Thyroid gland (tissue), 4 donors: ENCODE results near the gene EIF1. TPM values are rescaled to one million over a fixed set of nuclear protein-coding genes. Genes with fewer than 3 reads are reported as not detected.

Experiments used
- DNase-seq, 2 donors: peaks; one replicate each; pipeline ENCODE4 v3.0.0-alpha.2; 2019
- H3K27ac ChIP-seq, 3 donors: fragments of 200-600 bp; sonication (generic); 1 replicate in 2 of 3; 2 replicates in 1 of 3; pipeline ENCODE4 v1.5.1; 2016 to 2019; ENCODE audit warnings: mild to moderate bottlenecking in 1 of 3, moderate library complexity in 1 of 3
- H3K27me3 ChIP-seq: fragments of 200-600 bp; sonication (generic); one replicate; pipeline ENCODE4 v1.5.1; 2019
- H3K36me3 ChIP-seq, 2 donors: fragments of 200-600 bp; sonication (generic); one replicate each; pipeline ENCODE4 v1.5.1; 2016 to 2019
- H3K4me1 ChIP-seq, 2 donors: fragments of 200-600 bp; sonication (generic); one replicate each; pipeline ENCODE4 v1.5.1; 2017 to 2019
- H3K4me3 ChIP-seq, 3 donors: fragments of 200-600 bp; sonication (generic); replicated peaks in 1 of 3; 1 replicate in 2 of 3; 2 replicates in 1 of 3; pipeline ENCODE4 v1.5.1; 2016; ENCODE audit warnings: mild to moderate bottlenecking in 1 of 3
- H3K9me3 ChIP-seq: fragments of 200-600 bp; sonication (generic); one replicate; pipeline ENCODE4 v1.5.1; 2017
- CTCF ChIP-seq, 6 experiments: fragments of 200-600 bp in 3 of 6; fragments of 450-650 bp in 3 of 6; sonication (generic) in 3 of 6; IDR thresholded peaks; one replicate each; pipeline ENCODE4 v1.5.1; 2016 to 2019; ENCODE audit warnings: antibody characterized with exemption in 6 of 6, mild to moderate bottlenecking in 2 of 6, inconsistent platforms in 1 of 6, moderate library complexity in 1 of 6
- POLR2A ChIP-seq, 2 donors: fragments of 450-650 bp; IDR thresholded peaks; one replicate each; pipeline ENCODE4 v1.6.1; 2017; ENCODE audit warnings: antibody characterized with exemption in 2 of 2, mild to moderate bottlenecking in 2 of 2, moderate library complexity in 1 of 2
- WGBS, 2 donors: methylation state at CpG; one replicate each; pipeline ENCODE4 v1.1.5; 2017; 5-methylcytosine and 5-hydroxymethylcytosine counted together
- intact Hi-C: fragments of 100-400 bp; cut with DNase I; formaldehyde crosslinking; loops from one replicate; pipeline ENCODE4 v1.15.1; 2023
- total RNA-seq, 4 donors: library from RNA; depleted of rRNA; stranded (reverse); fragments of >200 nt; gene quantifications; one replicate each; pipeline ENCODE4 v1.2.3, GENCODE V29; 2016

EIF1 gene
- total RNA-seq, 4 donors from 2014 or later, result 119 to 171 (median 145) TPM

- no peak overlapping the region for H3K4me3 ChIP-seq
- peaks cover 48 to 62% of the 10 kb centered on the region in 2 donors for H3K4me1 ChIP-seq
- no peak for TF ChIP-seq POLR2A (IDR thresholded peaks at IDR 0.05)
- TF ChIP-seq CTCF (IDR thresholded peaks at IDR 0.05), result no peak
- peak overlapping the region; percentile 89 to 94 (median 92) for H3K27ac ChIP-seq
- H3K27me3 ChIP-seq, result no peaks in the 10 kb centered on the region
- H3K36me3 ChIP-seq, result no peaks in the 10 kb centered on the region
- WGBS, 2 donors, result 37 to 97% methylated on average over 5 of the region's 15 CpGs
- DNase-seq, result no peak
- intact Hi-C loops, result no loop called here
- no peaks in the 10 kb centered on the region for H3K9me3 ChIP-seq
Observed at GRCh38 chr17:41650794-41651624, 37.7 kb upstream of the EIF1 start.

- H3K4me3 ChIP-seq, result no peak overlapping the region
- peak in 1 of 2 donors; percentile 20 for TF ChIP-seq POLR2A (IDR thresholded peaks at IDR 0.05)
- no peak for TF ChIP-seq CTCF (IDR thresholded peaks at IDR 0.05)
- 46 to 74% methylated on average over 10 to 12 of the region's 13 CpGs for WGBS, 2 donors
- no peaks in the 10 kb centered on the region for H3K36me3 ChIP-seq
- H3K9me3 ChIP-seq, result no peaks in the 10 kb centered on the region
- H3K27me3 ChIP-seq, result no peaks in the 10 kb centered on the region
- H3K27ac ChIP-seq, result peak overlapping the region; percentile 89 to 94 (median 92)
- H3K4me1 ChIP-seq, result peaks cover 53 to 70% of the 10 kb centered on the region in 2 donors
- peak; percentile 92 for DNase-seq
- intact Hi-C loops, result no loop called here
Observed at GRCh38 chr17:41651625-41652460, 36.8 kb upstream of the EIF1 start.

GRCh38 chr17:41652461-41652970 lies 36.2 kb upstream of the EIF1 start:
- Histone ChIP-seq H3K36me3 (no peaks in the 10 kb centered on the region), H3K4me3 (no peak overlapping the region), H3K4me1 (peaks cover 53 to 75% of the 10 kb centered on the region in 2 donors), H3K27me3 (no peaks in the 10 kb centered on the region), H3K9me3 (no peaks in the 10 kb centered on the region), H3K27ac (peak overlapping the region; percentile 89 to 92 (median 91))
- intact Hi-C loops, result no loop called here
- WGBS, 2 donors, result 100% methylated on average over 1 of the region's 5 CpGs
- TF ChIP-seq POLR2A (IDR thresholded peaks at IDR 0.05), result no peak
- no peak for TF ChIP-seq CTCF (IDR thresholded peaks at IDR 0.05)
- no peak for DNase-seq

GRCh38 chr17:41653421-41653820 lies 35.3 kb upstream of the EIF1 start:
- WGBS, 2 donors, result 90 to 97% methylated on average over 5 of the region's 5 CpGs
- H3K4me1 ChIP-seq, result peaks cover 49 to 67% of the 10 kb centered on the region in 2 donors
- H3K9me3 ChIP-seq, result no peaks in the 10 kb centered on the region
- H3K36me3 ChIP-seq, result no peaks in the 10 kb centered on the region
- H3K27ac ChIP-seq, result peak overlapping the region; percentile 89 to 92 (median 91)
- TF ChIP-seq CTCF (IDR thresholded peaks at IDR 0.05) (no peak), POLR2A (IDR thresholded peaks at IDR 0.05) (no peak)
- no peak overlapping the region for H3K4me3 ChIP-seq
- no peak for DNase-seq
- no peaks in the 10 kb centered on the region for H3K27me3 ChIP-seq
- intact Hi-C loops, result no loop called here
